Skeletal muscle satellite cell (primary cell): ENCODE measurements around the gene OBSCN.

Experiments
- H3K27me3 ChIP-seq: 2 replicates; pipeline ENCODE4 v1.7.0; 2013; ENCODE audit warnings: low read length; ENCODE audit not compliant: control insufficient read depth, insufficient read depth
- H3K36me3 ChIP-seq: 2 replicates; pipeline ENCODE4 v1.7.0; 2013; ENCODE audit warnings: mild to moderate bottlenecking, control low read depth, low read length; ENCODE audit not compliant: insufficient read depth
- H3K4me1 ChIP-seq: 2 replicates; pipeline ENCODE4 v1.7.0; 2013; ENCODE audit warnings: low read length; ENCODE audit not compliant: control insufficient read depth, insufficient read depth
- H3K4me2 ChIP-seq: 2 replicates; pipeline ENCODE4 v1.7.0; 2013; ENCODE audit warnings: mild to moderate bottlenecking, low read length
- H3K4me3 ChIP-seq: 2 replicates; pipeline ENCODE4 v1.7.0; 2013; ENCODE audit warnings: low read length
- H3K9ac ChIP-seq: 2 replicates; pipeline ENCODE4 v1.7.0; 2013; ENCODE audit warnings: mild to moderate bottlenecking, low read depth, low read length, moderate library complexity
- H3K9me3 ChIP-seq: replicated peaks from 2 replicates; pipeline ENCODE4 v1.7.0; 2013; ENCODE audit warnings: mild to moderate bottlenecking, control low read depth, low read length

The OBSCN gene

DNA sequence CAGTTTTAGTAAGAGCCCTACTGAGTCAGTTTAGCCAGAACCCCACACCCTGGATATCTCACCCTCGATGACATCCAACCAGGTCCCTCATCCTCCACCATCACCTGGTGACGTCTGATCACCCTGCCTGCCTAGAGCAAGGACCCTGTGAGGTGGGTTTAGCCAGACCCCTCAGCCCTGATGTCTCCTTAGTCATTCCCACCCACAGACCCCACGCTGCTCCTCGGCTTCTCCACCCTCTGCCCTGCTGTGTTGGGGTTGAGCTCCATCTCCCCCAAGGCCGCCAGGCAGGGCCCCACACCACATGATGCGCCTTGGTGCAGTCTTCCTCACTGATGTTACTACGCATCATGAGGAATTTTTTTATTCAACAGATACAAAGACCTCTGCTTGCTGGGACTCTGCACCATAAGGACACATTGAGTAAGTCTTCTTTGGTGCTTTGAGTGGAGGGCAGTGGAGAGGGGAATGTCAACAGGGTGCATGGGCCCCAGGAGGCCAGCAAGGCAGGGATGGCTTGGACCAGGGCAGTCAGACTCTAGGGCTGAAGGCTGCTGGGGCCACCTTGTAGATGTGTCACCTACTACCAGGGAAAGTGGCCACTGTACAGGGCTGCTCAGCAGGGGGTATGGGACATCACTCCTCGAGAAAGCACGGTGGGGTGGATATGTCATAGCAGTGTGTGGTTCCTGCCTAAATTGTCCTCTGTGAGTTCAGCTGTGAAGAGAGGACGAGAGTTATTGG lies 43.9 kb upstream of the OBSCN start:
- H3K4me2 ChIP-seq = no peak overlapping the region
- H3K9me3 ChIP-seq = no peaks in the 10 kb centered on the region
- H3K4me1 ChIP-seq = peaks cover 31% of the 10 kb centered on the region
- peaks cover 3% of the 10 kb centered on the region for H3K27me3 ChIP-seq
- peak overlapping the region; percentile 67 for H3K9ac ChIP-seq
- no peak overlapping the region for H3K4me3 ChIP-seq
- H3K36me3 ChIP-seq = no peaks in the 10 kb centered on the region

DNA sequence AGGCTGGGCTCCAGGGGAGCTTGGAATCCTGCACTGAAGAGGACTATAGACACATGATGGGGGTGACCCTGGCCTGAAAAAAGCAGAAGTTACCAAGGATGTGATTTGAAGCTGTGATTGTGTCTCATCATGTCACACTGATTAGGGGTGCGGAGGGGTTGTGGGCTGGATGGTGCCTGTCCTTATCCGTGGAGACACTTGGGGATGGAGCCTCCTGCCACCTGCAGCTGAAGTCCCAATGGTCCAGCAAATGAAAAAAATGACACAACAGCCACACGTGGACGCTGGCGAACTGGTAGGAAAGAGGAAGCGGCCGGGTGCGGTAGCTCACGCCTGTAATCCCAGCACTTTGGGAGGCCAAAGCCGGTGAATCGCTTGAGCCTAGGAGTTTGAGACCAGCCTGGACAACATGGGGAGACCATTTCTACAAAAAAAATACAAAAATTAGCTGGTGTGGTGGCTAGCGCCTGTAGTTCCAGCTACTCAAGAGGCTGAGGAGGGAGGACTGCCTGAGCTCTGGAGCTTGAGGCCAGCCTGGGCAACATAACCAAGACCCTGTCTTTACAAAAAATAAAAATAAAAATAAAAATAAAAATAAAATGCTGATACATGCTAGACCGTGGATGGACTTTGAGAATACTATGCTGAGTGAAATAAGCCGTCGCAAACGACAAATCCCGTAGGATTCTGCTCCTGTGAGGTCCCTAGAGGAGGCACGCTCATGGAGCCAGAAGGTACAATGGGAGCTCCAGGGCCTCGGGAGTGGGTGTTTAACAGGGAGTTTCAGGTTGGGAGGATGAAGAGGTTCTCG lies 43.1 kb upstream of the OBSCN start:
- Histone ChIP-seq H3K4me2 (peak overlapping the region; percentile 80), H3K27me3 (no peaks in the 10 kb centered on the region), H3K36me3 (no peaks in the 10 kb centered on the region), H3K9ac (peak overlapping the region; percentile 68), H3K4me3 (peak overlapping the region; percentile 67), H3K9me3 (no peaks in the 10 kb centered on the region), H3K4me1 (peaks cover 31% of the 10 kb centered on the region)

DNA sequence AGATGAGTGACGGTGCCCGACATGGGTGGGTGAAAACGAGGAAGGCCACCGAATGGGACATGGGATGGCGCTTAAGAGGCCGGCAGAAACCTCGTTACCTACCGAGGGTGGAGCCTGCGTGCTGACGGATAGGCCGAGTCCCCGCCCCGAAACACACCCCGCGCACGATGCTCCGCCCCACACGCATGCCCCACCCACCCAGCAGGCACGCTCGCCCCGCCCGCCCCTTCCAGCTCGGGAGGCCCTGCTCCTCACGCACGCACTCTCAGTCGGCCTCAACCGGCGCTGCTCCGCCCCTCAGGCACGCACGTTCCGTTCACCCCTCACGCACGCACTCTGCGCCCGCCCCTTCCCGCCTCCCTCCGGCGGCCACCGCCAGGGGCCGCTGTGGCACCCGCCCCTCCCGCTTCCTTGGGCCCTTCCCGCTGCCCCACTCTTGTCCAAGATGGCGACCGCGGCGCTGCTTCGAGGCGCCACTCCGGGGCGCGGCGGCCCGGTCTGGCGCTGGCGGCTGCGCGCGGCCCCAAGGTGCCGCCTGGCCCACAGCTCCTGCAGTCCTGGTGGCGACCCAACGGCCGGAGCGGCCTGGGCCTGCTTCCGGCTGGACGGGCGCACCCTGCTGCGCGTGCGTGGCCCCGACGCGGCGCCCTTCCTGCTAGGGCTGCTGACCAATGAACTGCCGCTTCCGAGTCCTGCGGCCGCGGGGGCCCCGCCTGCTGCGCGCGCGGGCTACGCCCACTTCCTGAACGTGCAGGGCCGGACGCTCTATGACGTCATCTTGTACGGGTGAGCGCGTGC lies 42.3 kb upstream of the OBSCN start, which contains the start of gene IBA57:
TSS of gene IBA57 (plus strand) at position 433 of the 798 bp plus-strand sequence. CDS start at position 446, 13 bp downstream.
- Histone ChIP-seq H3K36me3 (no peaks in the 10 kb centered on the region), H3K4me3 (peak within 1 kb of the TSS; percentile 92), H3K4me1 (peaks cover 31% of the 10 kb centered on the region), H3K4me2 (peak within 1 kb of the TSS; percentile 95), H3K27me3 (no peaks in the 10 kb centered on the region), H3K9ac (peak within 1 kb of the TSS; percentile 99), H3K9me3 (no peaks in the 10 kb centered on the region)

DNA sequence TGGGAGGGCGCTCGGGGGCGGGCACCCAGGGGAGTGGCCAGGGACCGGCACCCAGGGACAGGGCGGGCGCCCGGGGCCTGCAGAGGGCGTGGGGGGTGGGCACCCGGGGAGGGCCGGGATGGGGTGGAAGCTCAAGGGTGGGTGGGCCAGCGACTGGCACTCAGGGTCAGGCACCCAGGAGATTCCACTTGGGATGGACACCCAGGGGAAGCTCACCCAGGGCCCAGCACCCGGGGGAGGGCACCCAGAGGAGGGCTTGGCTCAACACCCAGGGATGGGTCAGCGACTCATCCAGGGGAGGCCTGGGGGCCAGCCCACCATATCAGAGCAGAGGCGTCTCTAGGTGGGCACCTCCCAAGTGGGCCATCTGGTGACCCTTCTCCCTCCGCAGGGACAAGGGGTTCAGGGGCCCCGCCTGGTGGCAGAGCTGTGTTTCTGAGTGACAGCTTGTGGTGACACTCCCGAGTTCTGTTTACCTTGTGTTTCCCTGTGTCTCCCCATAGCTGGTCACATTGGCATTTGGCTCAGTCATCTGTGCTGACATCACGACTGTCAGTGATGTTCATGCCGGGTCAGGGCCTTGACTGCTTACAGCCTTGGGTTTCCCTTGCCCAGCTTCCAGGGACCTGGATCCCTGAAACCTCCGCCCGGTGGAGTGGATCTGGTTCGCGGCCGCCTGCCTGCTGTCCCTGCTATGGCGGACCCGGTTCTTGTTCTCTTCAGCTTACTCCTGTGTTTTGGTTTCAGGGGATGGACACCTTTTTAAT lies 41.5 kb upstream of the OBSCN start:
- H3K9me3 ChIP-seq = no peaks in the 10 kb centered on the region
- peak overlapping the region; percentile 95 for H3K4me2 ChIP-seq
- no peaks in the 10 kb centered on the region for H3K27me3 ChIP-seq
- H3K36me3 ChIP-seq = no peaks in the 10 kb centered on the region
- peak overlapping the region; percentile 92 for H3K4me3 ChIP-seq
- peak overlapping the region; percentile 88 for H3K9ac ChIP-seq
- H3K4me1 ChIP-seq = peaks cover 30% of the 10 kb centered on the region

DNA sequence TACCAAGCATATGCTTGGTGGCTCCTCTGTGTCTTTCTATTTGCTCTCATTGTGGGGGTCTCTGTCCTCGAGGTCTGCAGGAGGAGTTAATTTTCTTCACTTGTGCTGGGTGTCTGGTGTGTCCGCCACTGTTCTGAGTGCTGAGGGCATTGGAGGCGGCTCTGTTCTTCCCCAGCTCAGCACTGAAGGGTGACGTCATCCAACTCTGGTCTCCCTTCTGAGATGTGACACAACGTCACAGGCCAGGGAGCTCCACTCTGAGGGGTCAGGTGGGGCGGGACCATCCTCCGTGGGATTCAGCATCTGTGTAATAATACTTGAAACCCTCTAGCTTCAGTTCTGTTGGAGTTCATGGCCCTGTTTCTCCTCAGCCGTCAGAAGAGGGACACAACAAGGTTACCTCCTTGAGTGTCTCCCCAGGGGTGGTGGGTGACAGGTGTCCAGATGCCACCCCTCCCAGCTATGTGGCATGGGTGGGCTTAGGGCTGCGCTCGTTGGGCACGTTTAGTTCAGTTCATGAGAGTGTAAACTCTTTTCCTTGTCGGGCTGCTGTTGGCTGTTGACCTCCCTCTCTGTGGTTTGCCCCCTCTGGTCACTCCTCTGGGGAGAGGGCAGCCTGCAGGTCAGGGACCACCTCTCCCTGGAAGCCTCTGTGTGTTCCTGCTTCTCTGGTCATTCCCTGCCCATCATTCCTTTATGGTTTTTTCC lies 39.1 kb upstream of the OBSCN start:
- Histone ChIP-seq H3K4me1 (peaks cover 7% of the 10 kb centered on the region), H3K4me2 (no peak overlapping the region), H3K4me3 (no peak overlapping the region), H3K27me3 (no peaks in the 10 kb centered on the region), H3K9ac (no peak overlapping the region), H3K36me3 (no peaks in the 10 kb centered on the region), H3K9me3 (no peaks in the 10 kb centered on the region)

DNA sequence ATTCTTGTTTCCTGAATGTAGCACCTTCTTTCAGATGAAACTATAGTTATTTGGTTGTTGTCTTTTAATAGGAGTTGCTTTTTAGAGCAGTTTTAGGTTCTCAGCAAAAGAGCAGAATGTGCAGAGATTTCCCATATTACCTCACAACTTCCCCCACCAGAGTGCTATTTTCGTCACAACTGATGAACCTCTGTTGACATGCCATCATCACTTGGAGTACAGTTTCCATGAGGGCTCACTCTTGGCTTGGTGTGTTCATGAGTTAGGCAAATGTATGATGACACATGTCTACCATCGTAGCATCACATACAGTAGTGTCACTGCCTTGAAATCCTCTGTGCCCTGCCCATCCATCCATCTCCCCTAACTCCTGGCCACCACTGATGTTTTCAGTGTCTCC lies 38.5 kb upstream of the OBSCN start:
- no peak overlapping the region for H3K9ac ChIP-seq
- H3K4me2 ChIP-seq = no peak overlapping the region
- no peaks in the 10 kb centered on the region for H3K36me3 ChIP-seq
- no peaks in the 10 kb centered on the region for H3K27me3 ChIP-seq
- no peak overlapping the region for H3K4me3 ChIP-seq
- H3K4me1 ChIP-seq = peaks cover 4% of the 10 kb centered on the region
- H3K9me3 ChIP-seq = no peaks in the 10 kb centered on the region

DNA sequence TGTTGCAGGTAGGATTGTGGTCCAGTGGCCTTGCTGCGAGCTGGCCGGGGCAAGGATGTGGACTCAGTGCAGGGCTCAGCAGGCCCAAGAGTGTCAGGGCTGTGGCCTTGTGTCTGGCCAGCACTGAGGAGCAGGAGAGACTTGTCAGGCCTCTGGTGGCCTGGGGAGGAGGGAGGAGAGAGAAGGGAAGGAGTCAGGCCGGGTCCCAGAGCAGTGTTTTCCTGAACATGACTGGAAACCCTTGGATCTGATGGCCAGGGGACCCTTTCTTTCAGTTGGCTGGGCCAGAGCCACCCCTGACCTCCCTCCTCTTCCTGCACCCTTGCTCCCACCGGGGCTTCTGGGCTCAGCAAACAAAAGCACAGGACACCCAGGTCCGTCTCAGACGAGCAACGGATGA lies 37.2 kb upstream of the OBSCN start:
- no peak overlapping the region for H3K4me2 ChIP-seq
- no peak overlapping the region for H3K4me3 ChIP-seq
- H3K4me1 ChIP-seq = peaks cover 4% of the 10 kb centered on the region
- no peaks in the 10 kb centered on the region for H3K9me3 ChIP-seq
- H3K9ac ChIP-seq = no peak overlapping the region
- H3K36me3 ChIP-seq = peaks cover 10% of the 10 kb centered on the region
- no peaks in the 10 kb centered on the region for H3K27me3 ChIP-seq

DNA sequence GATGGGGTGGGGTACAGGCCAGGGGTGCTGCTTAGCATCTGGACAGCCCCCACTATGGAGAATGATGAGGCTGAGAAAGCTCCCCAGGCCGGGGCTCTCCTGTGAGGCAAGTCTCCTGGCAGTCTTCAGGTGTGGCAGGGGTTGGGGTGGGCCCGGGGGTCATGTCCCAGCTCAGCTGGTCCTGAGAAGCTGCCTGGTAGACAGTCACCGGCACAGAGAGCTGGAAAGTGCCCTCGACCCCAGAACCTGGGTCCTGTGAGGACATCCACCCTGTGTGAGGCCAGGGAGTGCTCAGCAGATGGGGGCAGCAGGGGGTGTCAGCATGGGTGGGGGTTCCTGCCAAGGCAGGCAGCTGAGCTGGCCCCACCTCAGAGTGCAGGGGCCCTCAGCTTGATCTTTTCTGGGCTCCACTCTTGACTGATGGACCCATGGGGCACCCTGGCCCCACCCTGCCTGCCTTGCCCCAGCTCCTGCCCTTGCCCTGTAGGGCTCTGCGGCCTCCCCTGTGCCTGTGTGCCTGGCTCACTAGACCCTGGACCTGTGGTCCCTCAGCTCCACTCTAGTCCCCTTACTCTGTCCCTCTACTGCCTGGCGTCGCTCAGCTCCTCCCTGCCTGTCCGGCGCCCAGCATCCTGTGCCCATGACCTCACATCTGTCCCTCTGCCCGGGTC lies 36.5 kb upstream of the OBSCN start:
- H3K4me1 ChIP-seq = peaks cover 4% of the 10 kb centered on the region
- no peak overlapping the region for H3K4me2 ChIP-seq
- peaks cover 10% of the 10 kb centered on the region for H3K36me3 ChIP-seq
- H3K9me3 ChIP-seq = no peaks in the 10 kb centered on the region
- no peaks in the 10 kb centered on the region for H3K27me3 ChIP-seq
- H3K9ac ChIP-seq = no peak overlapping the region
- no peak overlapping the region for H3K4me3 ChIP-seq

DNA sequence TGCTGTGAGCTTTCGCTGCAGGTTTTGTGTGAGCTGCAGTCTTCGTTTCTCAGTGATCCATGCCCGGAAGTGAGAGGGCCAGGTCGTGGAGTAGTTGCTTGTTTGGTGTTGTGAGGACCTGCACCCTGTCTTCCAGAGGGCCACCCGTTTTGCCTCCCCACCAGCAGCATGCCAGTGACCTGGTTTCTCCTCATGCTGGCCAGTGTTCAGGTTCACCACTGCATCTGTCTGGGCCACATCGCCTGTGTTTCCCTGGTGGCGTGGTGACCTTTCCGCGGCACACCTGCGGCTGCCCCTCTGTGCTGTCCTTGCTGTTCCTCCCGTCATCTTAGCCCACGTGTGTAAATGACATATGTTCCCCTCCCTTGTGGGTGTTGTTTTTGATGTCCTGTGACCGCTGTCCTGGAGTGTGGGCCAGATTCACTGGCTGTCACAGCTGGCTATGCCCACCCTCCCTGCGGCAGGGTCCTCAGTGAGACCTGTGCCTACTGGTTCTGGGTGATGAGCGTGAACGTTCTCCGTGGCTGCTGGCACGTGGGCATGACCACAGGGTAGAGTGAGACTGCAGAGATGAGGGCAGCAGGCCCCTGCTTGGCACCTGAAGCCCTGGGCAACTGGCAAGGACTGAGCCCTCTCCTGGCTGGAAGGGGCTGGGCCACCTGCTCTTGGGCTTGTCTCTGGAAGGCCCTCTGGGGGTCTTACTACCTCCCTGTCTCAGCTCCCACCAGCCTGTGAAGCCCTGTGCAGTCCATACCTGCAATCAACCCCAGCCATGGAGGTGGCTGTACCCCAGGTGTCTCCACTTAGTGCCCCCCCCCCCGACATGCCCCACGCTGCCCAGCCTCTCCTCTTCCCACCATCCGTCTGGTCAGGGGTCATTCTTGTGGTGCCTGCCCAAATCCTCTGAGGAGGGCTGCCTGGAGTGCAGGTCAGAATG lies 35.0 kb upstream of the OBSCN start:
- no peak overlapping the region for H3K9ac ChIP-seq
- no peaks in the 10 kb centered on the region for H3K4me1 ChIP-seq
- H3K4me2 ChIP-seq = no peak overlapping the region
- no peak overlapping the region for H3K4me3 ChIP-seq
- no peaks in the 10 kb centered on the region for H3K9me3 ChIP-seq
- H3K36me3 ChIP-seq = peaks cover 10% of the 10 kb centered on the region
- H3K27me3 ChIP-seq = no peaks in the 10 kb centered on the region
